Brain microvascular endothelial cell (primary cell): Measurements from ENCODE around the gene SEMA5A.

ENCODE experiments used
- DNase-seq: peaks from one replicate; pipeline ENCODE4 v3.0.0-alpha.2; 2020
- H3K27ac ChIP-seq: fragments of 250-450 bp; sonication (Bioruptor Pico); 2 replicates; pipeline ENCODE4 v1.5.1; 2020; ENCODE audit warnings: mild to moderate bottlenecking, moderate library complexity
- H3K27me3 ChIP-seq: fragments of 250-450 bp; sonication (Bioruptor Pico); replicated peaks from 2 replicates; pipeline ENCODE4 v1.5.1; 2020; ENCODE audit warnings: mild to moderate bottlenecking
- H3K36me3 ChIP-seq: fragments of 250-450 bp; sonication (Bioruptor Pico); replicated peaks from 2 replicates; pipeline ENCODE4 v1.5.1; 2020; ENCODE audit warnings: mild to moderate bottlenecking
- H3K4me3 ChIP-seq: 2 replicates; pipeline ENCODE4 v1.5.1; 2011; ENCODE audit warnings: low read depth, mild to moderate bottlenecking, control low read depth, low read length, moderate library complexity
- CTCF ChIP-seq: IDR thresholded peaks from 2 replicates; pipeline ENCODE4 v1.5.1; 2011; ENCODE audit warnings: low read depth, mild to moderate bottlenecking, moderate library complexity, low read length, control low read depth, inconsistent platforms; ENCODE audit errors: missing control alignments
- in situ Hi-C: cut with HindIII; loops from 2 replicates; pipeline ENCODE4 v1.10.0; 2017; ENCODE audit warnings: low sequenced_read_pairs, low pct_ligation_motif_present

Gene SEMA5A

DNA sequence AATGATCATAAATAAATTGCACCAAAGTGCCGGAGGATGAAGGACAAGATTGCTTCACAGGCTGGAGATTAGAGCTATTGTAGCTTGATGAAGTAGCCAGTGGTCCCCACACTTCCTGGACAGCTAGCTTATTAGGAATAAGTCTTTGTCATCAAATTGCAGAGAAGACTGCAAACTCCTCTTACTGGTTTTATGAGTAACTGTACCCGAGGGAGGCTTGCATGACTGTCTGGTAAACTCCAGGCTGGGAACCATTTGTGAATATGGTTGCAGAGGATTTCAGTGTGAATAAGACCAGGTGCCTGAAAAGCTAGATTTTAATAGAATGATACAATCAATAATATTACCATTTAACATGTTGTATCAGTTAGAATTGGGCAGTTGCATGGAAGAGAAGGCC is 36.5 kb upstream of the SEMA5A start:
- in situ Hi-C loops = no loop called here
- DNase-seq = no peak
- H3K36me3 ChIP-seq = no peaks in the 10 kb centered on the region
- no peak overlapping the region for H3K4me3 ChIP-seq
- TF ChIP-seq CTCF = no peak
- no peak overlapping the region for H3K27ac ChIP-seq
- no peaks in the 10 kb centered on the region for H3K27me3 ChIP-seq

GRCh38 chr5:9573796-9574195 is 27.9 kb upstream of the SEMA5A start:
- no peak for TF ChIP-seq CTCF
- Histone ChIP-seq H3K27ac (no peak overlapping the region), H3K4me3 (no peak overlapping the region), H3K36me3 (no peaks in the 10 kb centered on the region), H3K27me3 (no peaks in the 10 kb centered on the region)
- in situ Hi-C loops = no loop called here
- DNase-seq = no peak

GRCh38 chr5:9572246-9572645 is 26.4 kb upstream of the SEMA5A start:
- TF ChIP-seq CTCF = no peak
- in situ Hi-C loops = no loop called here

GRCh38 chr5:9570876-9571275 is 25.0 kb upstream of the SEMA5A start:
- TF ChIP-seq CTCF = no peak
- H3K36me3 ChIP-seq = no peaks in the 10 kb centered on the region
- DNase-seq = no peak
- no peak overlapping the region for H3K4me3 ChIP-seq
- no peaks in the 10 kb centered on the region for H3K27me3 ChIP-seq
- in situ Hi-C loops = no loop called here
- H3K27ac ChIP-seq = no peak overlapping the region

More at GRCh38 chr5:9572246-9572645, 26.4 kb upstream of the SEMA5A start:
- Histone ChIP-seq H3K36me3 (no peaks in the 10 kb centered on the region), H3K27me3 (no peaks in the 10 kb centered on the region), H3K4me3 (no peak overlapping the region), H3K27ac (no peak overlapping the region)
- DNase-seq = no peak

DNA sequence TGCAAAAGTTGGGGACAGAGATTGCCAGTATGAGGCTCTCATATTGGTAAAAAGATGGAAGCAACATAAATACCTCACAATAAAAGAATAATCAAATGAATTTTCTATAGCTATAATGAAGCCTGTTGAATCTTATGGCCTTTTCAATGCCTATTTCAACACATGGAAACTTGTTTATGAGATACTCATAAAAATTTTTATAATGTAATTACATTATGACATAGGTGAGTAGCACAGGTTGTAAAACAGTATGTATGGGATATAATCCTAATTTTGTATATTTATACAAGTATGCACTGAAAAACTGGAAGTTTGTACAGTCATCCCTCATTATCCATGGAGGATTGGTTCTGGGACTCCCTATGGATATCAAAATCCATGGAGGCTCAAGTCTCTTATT is 21.2 kb upstream of the SEMA5A start:
- Histone ChIP-seq H3K4me3 (no peak overlapping the region), H3K36me3 (no peaks in the 10 kb centered on the region), H3K27ac (no peak overlapping the region), H3K27me3 (no peaks in the 10 kb centered on the region)
- DNase-seq = no peak
- in situ Hi-C loops = no loop called here
- no peak for TF ChIP-seq CTCF

DNA sequence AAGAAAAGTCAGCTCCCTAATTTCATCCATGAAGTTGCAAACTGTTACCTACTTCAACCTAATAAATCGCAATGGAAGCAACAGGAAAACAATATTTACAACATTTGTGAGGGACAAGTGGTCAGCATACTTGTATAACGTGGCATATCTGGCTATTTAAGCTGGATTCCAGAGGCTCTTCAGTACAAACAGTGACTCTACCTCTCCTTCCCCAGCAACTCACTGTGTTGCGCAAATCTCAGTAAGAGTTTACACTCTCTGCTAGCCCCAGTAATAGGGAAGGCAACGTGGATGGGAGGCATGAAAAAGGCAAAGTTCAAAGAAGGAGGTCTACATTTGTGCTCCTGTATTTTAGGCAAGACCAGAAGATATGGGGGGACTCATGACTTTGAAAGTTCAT is 18.9 kb upstream of the SEMA5A start:
- DNase-seq = no peak
- in situ Hi-C loops = no loop called here
- Histone ChIP-seq H3K27ac (no peak overlapping the region), H3K27me3 (no peaks in the 10 kb centered on the region), H3K36me3 (no peaks in the 10 kb centered on the region), H3K4me3 (no peak overlapping the region)
- TF ChIP-seq CTCF = no peak
